Measurements from ENCODE around the gene CEBPG.

CEBPG gene

GRCh38 chr19:33414667-33415605 is 41.4 kb downstream of the CEBPG start:
- TF ChIP-seq CTCF (IDR thresholded peaks at IDR 0.05; ENCODE audit: low read depth, low read length) = no peak
- H3K4me3 ChIP-seq (ENCODE audit: low read depth, low read length) = no peak overlapping the region

GRCh38 chr19:33416307-33417215 is 43.1 kb downstream of the CEBPG start:
- H3K4me3 ChIP-seq (ENCODE audit: low read depth, low read length) = no peak overlapping the region

GRCh38 chr19:33417751-33418150 is 44.2 kb downstream of the CEBPG start:
- no peak overlapping the region for H3K4me3 ChIP-seq (ENCODE audit: low read depth, low read length)
- no peak for TF ChIP-seq CTCF (IDR thresholded peaks at IDR 0.05; ENCODE audit: low read depth, low read length)

More at GRCh38 chr19:33416307-33417215, 43.1 kb downstream of the CEBPG start:
- peak; percentile 59 for TF ChIP-seq CTCF (IDR thresholded peaks at IDR 0.05; ENCODE audit: low read depth, low read length)

GRCh38 chr19:33418461-33418860 is 45.0 kb downstream of the CEBPG start:
- TF ChIP-seq CTCF (IDR thresholded peaks at IDR 0.05; ENCODE audit: low read depth, low read length) = no peak
- no peak overlapping the region for H3K4me3 ChIP-seq (ENCODE audit: low read depth, low read length)

- H3K4me3 ChIP-seq (ENCODE audit: low read depth, low read length) = no peak overlapping the region
- no peak for TF ChIP-seq CTCF (IDR thresholded peaks at IDR 0.05; ENCODE audit: low read depth, low read length)
Measured at GRCh38 chr19:33418871-33419787, 45.6 kb downstream of the CEBPG start.

- no peak for TF ChIP-seq CTCF (IDR thresholded peaks at IDR 0.05; ENCODE audit: low read depth, low read length)
- no peak overlapping the region for H3K4me3 ChIP-seq (ENCODE audit: low read depth, low read length)
Measured at GRCh38 chr19:33419788-33420130, 46.2 kb downstream of the CEBPG start.
